ENCODE results near the gene MAPK8.

The MAPK8 gene

GRCh38 chr10:48284811-48285210 is 21.7 kb upstream of the MAPK8 start:
- in situ Hi-C loops (cut with MboI; ENCODE audit: low sequenced_read_pairs, unreplicated experiment): no loop called here
- no peak for DNase-seq (ENCODE audit: low spot score)
- TF ChIP-seq CTCF (IDR thresholded peaks at IDR 0.05; ENCODE audit: borderline replicate concordance, control extremely low read depth, extremely low read depth, insufficient read depth, missing control alignments): no peak

GRCh38 chr10:48285710-48286109 is 20.8 kb upstream of the MAPK8 start:
- TF ChIP-seq CTCF (IDR thresholded peaks at IDR 0.05; ENCODE audit: borderline replicate concordance, control extremely low read depth, extremely low read depth, insufficient read depth, missing control alignments): no peak
- in situ Hi-C loops (cut with MboI; ENCODE audit: low sequenced_read_pairs, unreplicated experiment): no loop called here
- peak; percentile 50 for DNase-seq (ENCODE audit: low spot score)

GRCh38 chr10:48286356-48286755 is 20.1 kb upstream of the MAPK8 start:
- no peak for DNase-seq (ENCODE audit: low spot score)
- in situ Hi-C loops (cut with MboI; ENCODE audit: low sequenced_read_pairs, unreplicated experiment): no loop called here
- TF ChIP-seq CTCF (IDR thresholded peaks at IDR 0.05; ENCODE audit: borderline replicate concordance, control extremely low read depth, extremely low read depth, insufficient read depth, missing control alignments): no peak

- no peak for TF ChIP-seq CTCF (IDR thresholded peaks at IDR 0.05; ENCODE audit: borderline replicate concordance, control extremely low read depth, extremely low read depth, insufficient read depth, missing control alignments)
- DNase-seq (ENCODE audit: low spot score): no peak
- in situ Hi-C loops (cut with MboI; ENCODE audit: low sequenced_read_pairs, unreplicated experiment): no loop called here
These were observed 18.8 kb upstream of the MAPK8 start for GRCh38 chr10:48287417-48288391.

- TF ChIP-seq CTCF (IDR thresholded peaks at IDR 0.05; ENCODE audit: borderline replicate concordance, control extremely low read depth, extremely low read depth, insufficient read depth, missing control alignments): no peak
- in situ Hi-C loops (cut with MboI; ENCODE audit: low sequenced_read_pairs, unreplicated experiment): no loop called here
These were observed 17.8 kb upstream of the MAPK8 start for GRCh38 chr10:48288661-48289060.

GRCh38 chr10:48289501-48290238 is 16.8 kb upstream of the MAPK8 start:
- DNase-seq (ENCODE audit: low spot score): peak; percentile 57
- TF ChIP-seq CTCF (IDR thresholded peaks at IDR 0.05; ENCODE audit: borderline replicate concordance, control extremely low read depth, extremely low read depth, insufficient read depth, missing control alignments): peak; percentile 81
- in situ Hi-C loops (cut with MboI; ENCODE audit: low sequenced_read_pairs, unreplicated experiment): no loop called here

More at GRCh38 chr10:48288661-48289060, 17.8 kb upstream of the MAPK8 start:
- no peak for DNase-seq (ENCODE audit: low spot score)
